Urinary bladder (tissue), 4 donors: ENCODE measurements around the gene KCNAB3. TPM values are rescaled to one million over a fixed set of nuclear protein-coding genes. Genes with fewer than 3 reads are reported as not detected.
A peak's percentile ranks its signal among the peaks of the same experiment; 100 is the strongest.

ENCODE experiments used
- DNase-seq: peaks from one replicate; pipeline ENCODE4 v3.0.0-alpha.2; 2015; ENCODE audit errors: extremely low spot score
- H3K27ac ChIP-seq: one replicate; pipeline ENCODE4 v1.5.1; 2013; ENCODE audit warnings: low read depth, mild to moderate bottlenecking, moderate library complexity
- H3K36me3 ChIP-seq: one replicate; pipeline ENCODE4 v1.6.1; 2013; ENCODE audit warnings: mild to moderate bottlenecking, moderate library complexity; ENCODE audit not compliant: insufficient read depth
- H3K4me1 ChIP-seq: one replicate; pipeline ENCODE4 v1.6.1; 2013; ENCODE audit warnings: mild to moderate bottlenecking, moderate library complexity; ENCODE audit not compliant: insufficient read depth
- H3K4me3 ChIP-seq: one replicate; pipeline ENCODE4 v1.5.1; 2013; ENCODE audit warnings: low read depth, low read length
- WGBS: extraction: QIAGEN DNeasy Blood & Tissue Kit; methylation state at CpG from one replicate; pipeline ENCODE4 v1.1.7; 2013; 5-methylcytosine and 5-hydroxymethylcytosine counted together
- polyA plus RNA-seq: library from polyadenylated mRNA; stranded (reverse); fragments of 200-250 nt; gene quantifications from one replicate; pipeline ENCODE4 v1.2.3, GENCODE V29; 2013
- total RNA-seq: library from RNA; depleted of rRNA; stranded (reverse); fragments of >200 nt; gene quantifications from one replicate; pipeline ENCODE4 v1.2.3, GENCODE V29; 2014
- donor health status: healthy with polysubstance abuse.
- donor health status: healthy.

Gene KCNAB3
- total RNA-seq (2.3 TPM), polyA plus RNA-seq (1.3 TPM)

- DNase-seq: peak; percentile 29
- Histone ChIP-seq H3K36me3 (no peaks in the 10 kb centered on the region), H3K4me1 (no peaks in the 10 kb centered on the region), H3K4me3 (peak within 1 kb of the TSS; percentile 5), H3K27ac (no peak within 1 kb of the TSS)
- 17% methylated on average over 67 of the region's 67 CpGs for WGBS
Observed at GRCh38 chr17:7929158-7930023, at the start of gene KCNAB3. Gene KCNAB3 (minus strand): TSS chr17:7929856. CDS start chr17:7929435, 421 bp downstream.

- Histone ChIP-seq H3K4me3 (no peak overlapping the region), H3K4me1 (no peaks in the 10 kb centered on the region), H3K36me3 (no peaks in the 10 kb centered on the region), H3K27ac (no peak overlapping the region)
- DNase-seq: no peak
- 92% methylated on average over 5 of the region's 5 CpGs for WGBS
Observed at GRCh38 chr17:7977805-7978204, 48.1 kb upstream of the KCNAB3 start.

- 89% methylated on average over 4 of the region's 4 CpGs for WGBS
- H3K36me3 ChIP-seq: no peaks in the 10 kb centered on the region
- DNase-seq: no peak
- no peaks in the 10 kb centered on the region for H3K4me1 ChIP-seq
- no peak overlapping the region for H3K27ac ChIP-seq
- no peak overlapping the region for H3K4me3 ChIP-seq
Observed at GRCh38 chr17:7977039-7977438, 47.4 kb upstream of the KCNAB3 start.

- Histone ChIP-seq H3K27ac (no peak overlapping the region), H3K4me1 (no peaks in the 10 kb centered on the region), H3K36me3 (no peaks in the 10 kb centered on the region), H3K4me3 (no peak overlapping the region)
- no peak for DNase-seq
Observed at GRCh38 chr17:7974638-7975131, 45.0 kb upstream of the KCNAB3 start.

GRCh38 chr17:7972131-7972785 lies 42.6 kb upstream of the KCNAB3 start:
- no peaks in the 10 kb centered on the region for H3K36me3 ChIP-seq
- WGBS: 96% methylated on average over 8 of the region's 8 CpGs

GRCh38 chr17:7971651-7972050 lies 42.0 kb upstream of the KCNAB3 start:
- H3K27ac ChIP-seq: no peak overlapping the region
- no peak overlapping the region for H3K4me3 ChIP-seq
- no peaks in the 10 kb centered on the region for H3K36me3 ChIP-seq
- WGBS: 76% methylated on average over 4 of the region's 4 CpGs
- H3K4me1 ChIP-seq: no peaks in the 10 kb centered on the region
- DNase-seq: no peak

More at GRCh38 chr17:7972131-7972785, 42.6 kb upstream of the KCNAB3 start:
- no peak overlapping the region for H3K27ac ChIP-seq
- no peaks in the 10 kb centered on the region for H3K4me1 ChIP-seq
- no peak overlapping the region for H3K4me3 ChIP-seq
- DNase-seq: no peak

- no peak for DNase-seq
- Histone ChIP-seq H3K4me1 (no peaks in the 10 kb centered on the region), H3K4me3 (no peak overlapping the region), H3K27ac (no peak overlapping the region), H3K36me3 (no peaks in the 10 kb centered on the region)
- WGBS: 88% methylated on average over 6 of the region's 6 CpGs
Observed at GRCh38 chr17:7969433-7969832, 39.8 kb upstream of the KCNAB3 start.

- H3K4me3 ChIP-seq: no peak overlapping the region
- H3K27ac ChIP-seq: no peak overlapping the region
- H3K4me1 ChIP-seq: no peaks in the 10 kb centered on the region
- no peak for DNase-seq
- no peaks in the 10 kb centered on the region for H3K36me3 ChIP-seq
- WGBS: 59% methylated on average over 2 of the region's 2 CpGs
Observed at GRCh38 chr17:7967751-7968150, 38.1 kb upstream of the KCNAB3 start.

GRCh38 chr17:7961421-7961820 lies 31.8 kb upstream of the KCNAB3 start:
- no peak overlapping the region for H3K27ac ChIP-seq
- DNase-seq: no peak
- H3K4me3 ChIP-seq: no peak overlapping the region
- no peaks in the 10 kb centered on the region for H3K36me3 ChIP-seq
- WGBS: 17% methylated on average over 2 of the region's 2 CpGs
- H3K4me1 ChIP-seq: no peaks in the 10 kb centered on the region

- H3K4me1 ChIP-seq: no peaks in the 10 kb centered on the region
- H3K27ac ChIP-seq: no peak overlapping the region
- H3K4me3 ChIP-seq: no peak overlapping the region
- no peaks in the 10 kb centered on the region for H3K36me3 ChIP-seq
- DNase-seq: no peak
- 94% methylated on average over 9 of the region's 9 CpGs for WGBS
Observed at GRCh38 chr17:7959503-7960253, 30.0 kb upstream of the KCNAB3 start.

- H3K4me3 ChIP-seq: no peak overlapping the region
- no peaks in the 10 kb centered on the region for H3K36me3 ChIP-seq
- peak; percentile 29 for DNase-seq
- H3K4me1 ChIP-seq: no peaks in the 10 kb centered on the region
- WGBS: 64% methylated on average over 11 of the region's 11 CpGs
- H3K27ac ChIP-seq: no peak overlapping the region
Observed at GRCh38 chr17:7956228-7956965, 26.7 kb upstream of the KCNAB3 start.

GRCh38 chr17:7955414-7956227 lies 26.0 kb upstream of the KCNAB3 start:
- no peaks in the 10 kb centered on the region for H3K4me1 ChIP-seq
- WGBS: 60% methylated on average over 13 of the region's 13 CpGs
- no peak overlapping the region for H3K27ac ChIP-seq
- DNase-seq: no peak
- H3K36me3 ChIP-seq: no peaks in the 10 kb centered on the region
- no peak overlapping the region for H3K4me3 ChIP-seq
